HG03565 (cell line): Measurements from ENCODE around the gene IER5.

Experiments used
- ATAC-seq: cut with Tn5 transposase; IDR thresholded peaks from one replicate; pipeline ENCODE4 v1.9.1; 2021; ENCODE audit warnings: mild to moderate bottlenecking, moderate library complexity; ENCODE audit not compliant: unreplicated experiment

The IER5 gene

GRCh38 chr1:181131255-181131941, 42.9 kb downstream of the IER5 start:
- ATAC-seq, result no peak

DNA sequence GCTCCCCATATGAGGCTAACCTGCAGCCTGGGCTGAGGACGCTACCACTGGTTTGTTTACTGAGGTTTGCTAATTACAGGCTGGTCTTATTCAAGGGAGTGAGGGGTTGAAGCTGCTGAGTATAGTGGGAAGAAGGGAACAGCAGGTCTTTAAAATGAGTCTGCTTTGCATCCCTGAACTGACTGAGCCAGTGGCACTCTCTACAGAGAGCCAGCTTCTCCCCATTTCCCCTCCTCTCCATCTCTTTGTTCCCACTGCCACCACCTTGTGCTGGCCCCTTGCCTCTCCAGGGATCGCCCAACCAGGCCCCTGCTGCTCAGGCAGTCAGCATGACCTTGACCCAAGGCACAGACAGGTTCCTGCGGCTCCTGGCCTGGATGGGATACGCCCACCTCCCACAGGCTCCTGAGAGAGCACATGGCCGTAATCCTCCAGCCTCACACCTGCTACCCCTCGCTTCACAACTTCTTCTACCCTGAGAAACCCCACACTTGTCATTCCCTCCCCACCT, 45.0 kb downstream of the IER5 start:
- no peak for ATAC-seq

DNA sequence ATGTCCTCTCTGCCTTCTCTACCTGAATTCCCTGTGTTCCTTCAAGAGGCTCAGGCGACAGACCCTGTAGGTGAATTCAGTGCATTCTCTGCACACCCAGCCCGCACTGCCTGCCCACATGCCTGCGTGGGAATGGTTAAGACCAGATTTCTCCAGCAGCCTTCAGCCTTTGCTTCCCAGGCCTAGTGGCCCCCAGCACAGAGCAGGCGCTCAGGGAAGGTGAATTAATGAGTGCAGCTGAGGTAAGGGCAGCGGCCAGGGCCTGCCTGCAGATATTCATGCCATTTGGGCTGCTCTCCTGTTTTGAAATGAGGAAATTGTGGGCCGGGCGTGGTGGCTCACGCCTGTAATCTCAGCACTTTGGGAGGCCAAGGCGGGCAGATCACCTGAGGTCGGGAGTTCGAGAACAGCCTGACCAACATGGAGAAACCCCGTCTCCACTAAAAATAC, 45.5 kb downstream of the IER5 start:
- ATAC-seq, result no peak

DNA sequence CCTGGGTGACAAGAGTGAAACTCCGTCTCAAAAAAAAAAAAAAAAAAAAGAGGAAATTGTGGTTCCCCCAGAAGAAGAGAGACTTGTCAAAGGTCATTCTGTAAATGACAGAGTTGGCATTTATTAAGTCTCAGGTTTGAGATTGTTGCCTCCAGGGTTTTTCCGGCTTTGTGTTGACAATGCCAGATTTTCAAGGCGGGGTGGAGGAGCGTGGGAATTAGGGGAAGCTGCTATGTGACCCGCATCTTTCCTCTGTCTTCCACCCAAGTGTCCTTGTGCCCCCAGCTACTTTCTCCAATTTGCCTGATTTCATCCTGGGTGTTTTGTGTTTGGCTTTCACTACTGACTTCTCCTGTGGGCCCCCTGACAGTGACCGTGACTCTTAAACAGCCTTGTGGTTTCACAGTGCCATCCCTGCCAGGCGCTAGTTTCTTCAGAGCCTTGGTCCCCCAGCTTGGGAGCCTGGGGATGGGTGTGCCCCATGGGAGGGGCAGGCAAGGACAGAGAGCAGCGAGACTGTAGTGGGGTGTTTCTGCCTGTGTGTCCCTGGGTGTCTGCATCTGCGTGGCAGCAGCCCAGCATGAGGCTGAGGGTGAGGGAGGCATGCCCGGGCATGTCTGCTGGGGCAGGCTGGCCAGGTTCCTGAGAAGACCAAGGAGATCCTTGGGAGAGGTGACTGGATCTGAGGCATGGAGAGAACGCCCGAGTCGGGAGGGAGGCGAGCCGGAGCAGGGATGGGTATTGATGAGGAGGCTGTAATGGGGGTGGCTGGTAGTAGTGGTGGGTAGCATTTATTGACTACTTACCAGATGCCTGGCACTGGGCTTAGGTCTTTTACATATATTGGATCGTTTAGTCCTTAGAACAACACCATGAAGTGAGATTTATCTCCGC, 46.3 kb downstream of the IER5 start:
- ATAC-seq, result peak; percentile 26

DNA sequence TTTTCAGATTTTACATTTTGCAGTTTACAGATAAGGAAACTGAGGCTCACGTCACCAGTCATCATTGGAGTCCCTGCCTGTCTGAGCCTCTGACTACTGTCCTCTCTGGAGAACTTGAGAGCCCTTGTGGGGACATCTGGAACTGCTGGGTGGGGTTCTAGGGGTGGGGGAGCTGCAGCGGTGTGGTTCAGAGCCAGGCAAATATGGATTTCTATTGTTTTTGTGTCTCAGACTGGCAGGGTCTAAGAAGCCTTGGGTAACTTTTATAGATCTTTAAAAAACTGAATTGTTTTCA, 46.9 kb downstream of the IER5 start:
- no peak for ATAC-seq

DNA sequence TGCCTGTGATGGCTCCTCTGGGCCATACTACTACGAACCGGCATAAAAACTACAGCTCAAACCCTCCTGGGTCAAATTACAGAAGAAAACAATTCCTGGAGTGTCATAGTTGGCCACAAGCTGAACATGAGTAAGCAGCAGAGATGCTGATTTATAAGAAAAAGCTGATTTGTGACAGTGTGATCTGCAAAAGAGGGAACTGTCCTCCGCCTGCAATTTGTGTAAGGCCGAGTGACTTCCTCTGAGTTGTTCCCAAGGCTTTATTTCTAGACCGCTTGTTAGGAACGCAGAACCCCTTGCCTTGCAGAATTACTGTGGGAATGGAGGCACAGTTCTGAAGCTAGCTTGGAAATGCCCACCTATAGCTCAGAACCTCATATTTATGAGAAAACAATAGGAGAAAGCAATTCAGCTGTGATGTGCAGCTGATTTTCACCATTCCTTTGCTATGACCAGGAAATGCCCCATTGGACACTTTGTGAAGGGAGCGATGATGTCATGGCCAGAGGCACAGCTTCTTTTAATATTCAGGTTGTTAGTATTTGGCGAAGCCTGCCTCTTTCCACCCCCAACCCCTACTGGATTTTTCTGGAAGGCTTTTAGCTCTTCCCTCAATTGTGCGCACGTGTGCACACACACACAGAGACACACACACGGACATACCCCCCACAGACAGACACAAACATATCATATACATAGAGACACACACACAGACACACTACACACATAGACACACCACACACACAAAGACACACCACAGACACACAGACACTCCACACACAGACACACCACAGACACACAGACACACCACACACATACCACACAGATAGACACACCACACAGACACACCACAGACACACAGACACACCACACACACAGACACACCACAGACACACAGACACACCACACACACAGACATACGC, 47.6 kb downstream of the IER5 start:
- no peak for ATAC-seq

GRCh38 chr1:181136738-181137122, 48.2 kb downstream of the IER5 start:
- ATAC-seq, result no peak

DNA sequence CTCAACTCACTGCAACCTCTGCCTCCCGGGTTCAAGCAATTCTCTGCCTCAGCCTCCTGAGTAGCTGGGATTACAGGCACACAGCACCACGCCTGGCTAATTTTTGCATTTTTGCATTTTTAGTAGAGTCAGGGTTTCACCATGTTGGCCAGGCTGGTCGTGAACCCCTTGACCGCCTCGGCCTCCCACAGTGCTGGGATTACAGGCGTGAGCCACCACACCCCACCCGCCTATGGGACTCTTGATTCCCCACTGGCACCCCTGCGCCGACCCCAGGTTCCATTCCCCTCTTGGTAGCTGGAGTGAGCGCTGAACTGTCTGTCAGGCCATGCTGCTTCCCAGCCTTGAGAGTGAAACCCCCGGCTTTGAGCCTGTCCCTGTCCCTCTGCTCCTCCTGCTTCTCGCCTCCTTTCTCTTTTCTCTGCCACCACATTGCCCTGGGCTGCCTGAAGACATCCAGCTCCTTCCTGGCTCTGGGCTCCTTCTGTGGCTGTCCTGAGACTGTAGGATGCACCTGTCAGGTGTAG, 48.8 kb downstream of the IER5 start:
- ATAC-seq, result no peak

GRCh38 chr1:181139631-181140061, 51.1 kb downstream of the IER5 start:
- no peak for ATAC-seq

DNA sequence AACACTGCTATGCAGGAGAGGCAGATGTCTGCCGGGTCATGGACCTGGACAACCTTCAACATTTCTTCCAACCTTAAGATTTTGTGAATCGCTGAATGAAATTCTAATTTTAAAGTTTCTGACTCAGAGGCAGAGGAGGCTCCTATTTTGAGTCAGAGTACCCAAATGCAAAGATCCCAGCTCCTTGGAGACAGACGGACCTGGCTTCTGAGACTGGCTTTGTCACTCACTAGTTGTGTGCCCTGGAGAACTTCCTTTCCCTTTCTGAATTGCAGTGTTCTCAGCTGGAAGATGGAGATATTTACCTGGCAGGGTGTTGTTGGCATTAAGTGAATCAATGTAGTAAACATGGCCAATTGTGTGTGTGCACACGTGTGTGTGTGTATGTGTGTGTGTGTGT, 51.9 kb downstream of the IER5 start:
- no peak for ATAC-seq

GRCh38 chr1:181140891-181141290, 52.4 kb downstream of the IER5 start:
- ATAC-seq, result no peak

- ATAC-seq, result no peak
Measured at GRCh38 chr1:181141431-181141910, 53.0 kb downstream of the IER5 start.
